ENCODE data around the gene AHSA1. TPM values are rescaled to one million over a fixed set of nuclear protein-coding genes. Genes with fewer than 3 reads are reported as not detected.

AHSA1 gene
- total RNA-seq, 1 experiment from 2014 or later = 190 TPM

DNA sequence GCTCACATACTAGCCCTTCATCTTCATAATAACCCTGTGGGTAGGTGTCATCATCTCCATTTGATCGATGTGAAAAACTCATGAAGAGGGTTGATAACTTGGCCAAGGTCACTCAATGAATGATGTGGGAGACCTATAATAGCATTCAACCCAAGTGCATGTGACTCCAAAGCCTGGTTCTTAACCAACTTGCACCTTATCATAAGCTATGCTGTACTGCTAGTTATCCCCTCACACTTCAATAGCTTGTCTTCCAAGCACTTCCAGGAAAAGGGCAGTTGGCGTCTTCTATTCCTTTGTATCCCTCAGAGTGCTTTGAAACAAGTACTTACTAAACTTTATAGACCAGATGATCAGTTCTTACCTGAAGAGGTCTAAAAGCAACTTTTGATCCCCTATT is 15.7 kb upstream of the AHSA1 start:
- Mint-ChIP-seq H3K36me3 (ENCODE audit: insufficient read depth in 1 of 3, low read depth in 3 of 3) (peaks cover 11 to 45% (median 37%) of the 10 kb centered on the region in 3 experiments), H3K27ac (no peak overlapping the region), H3K4me3 (no peak overlapping the region), H3K9me3 (no peaks in the 10 kb centered on the region), H3K4me1 (no peaks in the 10 kb centered on the region), H3K27me3 (ENCODE audit: low read depth) (no peaks in the 10 kb centered on the region)
- Histone ChIP-seq H3K27me3 (ENCODE audit: insufficient read depth, low read length) (no peaks in the 10 kb centered on the region), H3K23ac (ENCODE audit: insufficient read length, low read depth, low read length) (no peak overlapping the region), H3K18ac (ENCODE audit: insufficient read length, low read depth, low read length) (no peak overlapping the region), H2BK20ac (ENCODE audit: low read depth, low read length, poor library complexity, severe bottlenecking) (no peak overlapping the region), H4K20me1 (ENCODE audit: control insufficient read depth, insufficient read depth, insufficient read length) (no peaks in the 10 kb centered on the region), H3K27ac (ENCODE audit: insufficient read length, low read depth, low read length) (no peak overlapping the region), H2BK120ac (ENCODE audit: low read depth, low read length, poor library complexity, severe bottlenecking) (no peak overlapping the region), H3K23me2 (ENCODE audit: insufficient read length, low read depth, low read length, poor library complexity, severe bottlenecking) (no peaks in the 10 kb centered on the region), H3K56ac (ENCODE audit: insufficient read length, low read depth, low read length) (no peak overlapping the region), H4K5ac (ENCODE audit: insufficient read length, low read depth, low read length) (no peak overlapping the region), H2AK5ac (ENCODE audit: insufficient read length, low read length) (no peak overlapping the region), H3K9ac (ENCODE audit: extremely low read depth, insufficient read length, low read length) (no peak overlapping the region), H3K4me2 (ENCODE audit: insufficient read depth, insufficient read length, low read length) (no peak overlapping the region), H2AFZ (ENCODE audit: low read length) (no peak overlapping the region), H3K79me2 (ENCODE audit: insufficient read depth, low read length) (no peaks in the 10 kb centered on the region), H3K79me1 (ENCODE audit: insufficient read depth, low read depth, low read length, poor library complexity, severe bottlenecking) (no peaks in the 10 kb centered on the region), H3K4me1 (ENCODE audit: insufficient read depth, low read length) (no peaks in the 10 kb centered on the region), H2BK5ac (ENCODE audit: insufficient read length, low read length) (no peak overlapping the region), H3T11ph (ENCODE audit: low read length) (no peak overlapping the region), H4K8ac (replicated peaks; ENCODE audit: insufficient read length, low read depth, low read length) (no peak overlapping the region), H4K91ac (ENCODE audit: insufficient read length, low read depth, low read length) (no peak overlapping the region), H3K9me3 (ENCODE audit: control insufficient read depth, low read depth, low read length) (no peaks in the 10 kb centered on the region), H3K4ac (ENCODE audit: low read depth, low read length) (no peak overlapping the region), H3K14ac (ENCODE audit: insufficient read depth, low read length) (no peak overlapping the region), H2BK15ac (ENCODE audit: low read depth, low read length) (no peak overlapping the region), H2BK12ac (ENCODE audit: insufficient read length, low read depth, low read length) (no peak overlapping the region)
- no CpG with 5 or more reads among the region's 2 CpGs for WGBS (ENCODE audit: extremely low coverage, insufficient read length, low lambda C conversion rate)
- DNase-seq = no peak
- TF ChIP-seq CTCF (conservative IDR thresholded peaks at IDR 0.05) = no peak
